Parathyroid adenoma (tissue), 2 donors: ENCODE measurements around the gene ZNF813.
"Not testable (repeated sequence)": the region's sequence is repeated elsewhere in the genome, so short reads cannot be mapped to it uniquely, and the experiment has no call there.

Source experiments
- H2AFZ ChIP-seq: fragments of 300-600 bp; sonication (generic); one replicate; pipeline ENCODE4 v1.7.0; 2017; ENCODE audit warnings: antibody characterized with exemption, mild to moderate bottlenecking
- H3K27ac ChIP-seq: fragments of 300-600 bp; sonication (generic); one replicate; pipeline ENCODE4 v1.7.0; 2017
- H3K27me3 ChIP-seq: fragments of 300-600 bp; sonication (generic); one replicate; pipeline ENCODE4 v1.7.0; 2017; ENCODE audit warnings: low read length; ENCODE audit not compliant: control insufficient read depth, insufficient read depth
- H3K36me3 ChIP-seq: fragments of 300-600 bp; sonication (generic); one replicate; pipeline ENCODE4 v1.7.0; 2017; ENCODE audit warnings: low read length; ENCODE audit not compliant: control insufficient read depth, insufficient read depth
- H3K4me1 ChIP-seq: fragments of 300-600 bp; sonication (generic); one replicate; pipeline ENCODE4 v1.7.0; 2017; ENCODE audit warnings: control low read depth
- H3K4me2 ChIP-seq: fragments of 300-600 bp; sonication (generic); one replicate; pipeline ENCODE4 v1.7.0; 2017; ENCODE audit warnings: low read length
- H3K4me3 ChIP-seq: fragments of 300-600 bp; sonication (generic); one replicate; pipeline ENCODE4 v1.7.0; 2017; ENCODE audit warnings: low read depth, low read length
- H3K79me2 ChIP-seq: fragments of 300-600 bp; sonication (generic); one replicate; pipeline ENCODE4 v1.7.0; 2017; ENCODE audit warnings: control low read depth
- H3K9ac ChIP-seq: fragments of 300-600 bp; sonication (generic); one replicate; pipeline ENCODE4 v1.7.0; 2017; ENCODE audit warnings: mild to moderate bottlenecking
- H3K9me3 ChIP-seq: fragments of 300-600 bp; sonication (generic); one replicate; pipeline ENCODE4 v1.7.0; 2017; ENCODE audit warnings: low read length; ENCODE audit not compliant: control insufficient read depth
- TF ChIP-seq, protein P1 (sequence below): fragments of 300-600 bp; sonication (generic); IDR thresholded peaks from one replicate; pipeline ENCODE4 v1.7.0; 2017; ENCODE audit warnings: antibody characterized with exemption, mild to moderate bottlenecking
- donor health status: primary hyperparathyroidism.

The ZNF813 gene

GRCh38 chr19:53467485-53468262, at the start of gene ZNF813:
Gene ZNF813, plus strand, starts transcription at chr19:53467733. Its CDS starts 16,090 bp downstream, at chr19:53483823.
- H2AFZ ChIP-seq = peak within 1 kb of the TSS; percentile 99
- peak within 1 kb of the TSS; percentile 72 for H3K4me3 ChIP-seq
- no peaks in the 10 kb centered on the region for H3K9me3 ChIP-seq
- H3K27me3 ChIP-seq = no peaks in the 10 kb centered on the region
- peak within 1 kb of the TSS; percentile 77 for H3K4me2 ChIP-seq
- H3K4me1 ChIP-seq = no peaks in the 10 kb centered on the region
- no peaks in the 10 kb centered on the region for H3K36me3 ChIP-seq
- H3K9ac ChIP-seq = peak within 1 kb of the TSS; percentile 46
- peak within 1 kb of the TSS; percentile 80 for H3K27ac ChIP-seq
- H3K79me2 ChIP-seq = no peaks in the 10 kb centered on the region
- TF ChIP-seq, protein P1, sequence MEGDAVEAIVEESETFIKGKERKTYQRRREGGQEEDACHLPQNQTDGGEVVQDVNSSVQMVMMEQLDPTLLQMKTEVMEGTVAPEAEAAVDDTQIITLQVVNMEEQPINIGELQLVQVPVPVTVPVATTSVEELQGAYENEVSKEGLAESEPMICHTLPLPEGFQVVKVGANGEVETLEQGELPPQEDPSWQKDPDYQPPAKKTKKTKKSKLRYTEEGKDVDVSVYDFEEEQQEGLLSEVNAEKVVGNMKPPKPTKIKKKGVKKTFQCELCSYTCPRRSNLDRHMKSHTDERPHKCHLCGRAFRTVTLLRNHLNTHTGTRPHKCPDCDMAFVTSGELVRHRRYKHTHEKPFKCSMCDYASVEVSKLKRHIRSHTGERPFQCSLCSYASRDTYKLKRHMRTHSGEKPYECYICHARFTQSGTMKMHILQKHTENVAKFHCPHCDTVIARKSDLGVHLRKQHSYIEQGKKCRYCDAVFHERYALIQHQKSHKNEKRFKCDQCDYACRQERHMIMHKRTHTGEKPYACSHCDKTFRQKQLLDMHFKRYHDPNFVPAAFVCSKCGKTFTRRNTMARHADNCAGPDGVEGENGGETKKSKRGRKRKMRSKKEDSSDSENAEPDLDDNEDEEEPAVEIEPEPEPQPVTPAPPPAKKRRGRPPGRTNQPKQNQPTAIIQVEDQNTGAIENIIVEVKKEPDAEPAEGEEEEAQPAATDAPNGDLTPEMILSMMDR = no peak

GRCh38 chr19:53420520-53421315, 46.8 kb upstream of the ZNF813 start:
- not testable (repeated sequence) for H3K36me3 ChIP-seq, H2AFZ ChIP-seq, H3K9ac ChIP-seq, H3K27me3 ChIP-seq, H3K9me3 ChIP-seq, H3K27ac ChIP-seq, H3K79me2 ChIP-seq, H3K4me3 ChIP-seq, H3K4me2 ChIP-seq, H3K4me1 ChIP-seq

DNA sequence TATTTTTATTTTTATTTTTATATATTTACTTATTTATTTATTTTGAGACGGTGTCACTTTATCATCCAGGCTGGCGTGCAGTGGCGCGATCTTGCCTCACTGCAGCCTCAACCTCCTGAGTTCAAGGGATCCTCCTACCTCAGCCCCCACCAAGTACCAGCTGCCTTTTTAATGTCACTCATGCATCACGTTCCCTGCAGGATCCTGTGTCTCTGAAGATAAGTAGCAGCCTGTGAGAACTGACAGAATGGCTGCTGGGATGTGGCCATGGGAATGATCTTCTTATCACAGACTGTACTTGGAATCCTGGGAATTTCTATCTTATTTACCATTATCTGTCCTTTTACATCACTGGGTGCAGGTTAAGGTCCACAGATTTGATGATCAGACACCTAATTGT, 45.0 kb upstream of the ZNF813 start:
- Histone ChIP-seq H3K9me3 (no peaks in the 10 kb centered on the region), H3K4me3 (no peak overlapping the region), H3K36me3 (no peaks in the 10 kb centered on the region), H2AFZ (peak overlapping the region; percentile 61), H3K27me3 (no peaks in the 10 kb centered on the region), H3K27ac (peak overlapping the region; percentile 64), H3K4me2 (peak overlapping the region; percentile 6), H3K79me2 (no peaks in the 10 kb centered on the region), H3K4me1 (peaks cover 9% of the 10 kb centered on the region), H3K9ac (no peak overlapping the region)
- TF ChIP-seq, protein P1 = no peak

DNA sequence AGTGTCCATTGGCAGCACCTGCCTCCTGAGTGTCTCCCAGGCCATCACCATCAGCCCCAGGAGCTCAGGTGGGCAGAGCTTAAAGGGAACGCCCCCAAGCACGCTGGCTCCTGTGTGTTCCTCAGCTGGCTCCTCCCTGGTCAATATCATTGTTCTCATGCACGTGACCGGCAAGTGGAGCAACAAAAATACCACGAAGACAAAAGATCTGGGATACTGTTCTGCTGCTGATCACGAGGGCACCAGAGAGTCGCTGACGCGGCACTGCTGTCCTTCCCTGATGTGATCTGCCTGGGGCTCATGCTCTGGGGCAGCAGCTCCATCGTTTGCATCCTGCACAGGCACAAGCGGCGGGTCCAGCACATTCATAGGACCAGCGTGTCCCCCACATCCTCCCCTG, 44.5 kb upstream of the ZNF813 start:
- H3K27me3 ChIP-seq, H3K4me1 ChIP-seq, H2AFZ ChIP-seq, H3K36me3 ChIP-seq, H3K9ac ChIP-seq, H3K4me3 ChIP-seq, H3K4me2 ChIP-seq, H3K9me3 ChIP-seq, H3K79me2 ChIP-seq: not testable (repeated sequence)
- H3K27ac ChIP-seq = peak overlapping the region; percentile 70

- Histone ChIP-seq H2AFZ (peak overlapping the region; percentile 6), H3K4me3 (peak overlapping the region; percentile 57), H3K27ac (peak overlapping the region; percentile 70), H3K4me2 (peak overlapping the region; percentile 49)
- not testable (repeated sequence) for H3K9ac ChIP-seq, H3K4me1 ChIP-seq, H3K79me2 ChIP-seq, H3K36me3 ChIP-seq, H3K27me3 ChIP-seq, H3K9me3 ChIP-seq
- TF ChIP-seq, protein P1 = peak; percentile 20
Observed at GRCh38 chr19:53423680-53424079, 43.9 kb upstream of the ZNF813 start.
